ENCODE data around the gene ALDH1A3. TPM values are rescaled to one million over a fixed set of nuclear protein-coding genes. Genes with fewer than 3 reads are reported as not detected.

ALDH1A3 gene
- total RNA-seq, 1 donor from 2014 or later: 7.8 TPM

DNA sequence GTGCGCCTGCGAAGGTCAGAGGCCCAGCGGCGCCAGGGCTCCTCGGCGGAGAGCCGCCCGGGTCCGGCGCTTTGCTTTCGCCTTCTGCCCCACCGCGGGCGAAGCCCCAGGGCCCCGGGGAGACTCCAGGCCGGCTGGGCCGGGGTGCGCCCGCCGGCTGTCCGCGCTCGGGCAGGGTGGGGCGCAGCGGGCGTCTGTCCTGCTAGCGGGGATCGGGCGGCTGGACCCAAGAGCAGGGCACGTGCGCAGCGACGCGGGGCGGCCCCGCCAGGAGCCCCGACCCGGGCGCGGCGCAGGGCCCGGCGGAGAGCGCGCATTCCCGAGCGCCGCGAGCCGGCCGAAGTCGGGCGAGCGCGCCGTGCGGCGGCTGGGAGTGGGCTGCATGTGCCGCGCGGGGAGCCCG is 569 bp upstream of the ALDH1A3 start:
- intact Hi-C loops (cut with DNase I): no loop called here
- DNase-seq (ENCODE audit: low spot score): no peak

GRCh38 chr15:100880139-100880896 is 687 bp downstream of the ALDH1A3 start:
- DNase-seq (ENCODE audit: low spot score): no peak
- intact Hi-C loops (cut with DNase I): no loop called here

DNA sequence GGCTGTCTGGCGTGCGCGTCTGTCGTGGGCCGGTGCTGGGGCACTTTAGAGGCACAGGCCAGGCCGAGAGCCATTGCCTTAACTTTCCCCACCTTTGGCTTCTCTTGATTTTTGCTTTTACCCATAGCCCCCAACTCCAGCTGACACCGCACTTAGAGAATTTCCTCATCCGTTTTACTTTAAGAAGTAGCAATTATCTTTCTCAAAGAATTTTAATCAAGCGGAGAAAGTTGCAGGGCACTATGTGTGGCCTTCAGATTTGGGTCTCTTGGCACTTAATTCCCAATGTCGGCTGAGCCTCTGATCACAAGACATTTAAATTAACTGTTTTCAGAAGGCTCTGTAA is 1.2 kb downstream of the ALDH1A3 start:
- DNase-seq (ENCODE audit: low spot score): no peak
- intact Hi-C loops (cut with DNase I): no loop called here

GRCh38 chr15:100881573-100882336 is 2.1 kb downstream of the ALDH1A3 start:
- DNase-seq (ENCODE audit: low spot score): no peak
- intact Hi-C loops (cut with DNase I): no loop called here

GRCh38 chr15:100885116-100885515 is 5.5 kb downstream of the ALDH1A3 start:
- intact Hi-C loops (cut with DNase I): no loop called here
- DNase-seq (ENCODE audit: low spot score): no peak

DNA sequence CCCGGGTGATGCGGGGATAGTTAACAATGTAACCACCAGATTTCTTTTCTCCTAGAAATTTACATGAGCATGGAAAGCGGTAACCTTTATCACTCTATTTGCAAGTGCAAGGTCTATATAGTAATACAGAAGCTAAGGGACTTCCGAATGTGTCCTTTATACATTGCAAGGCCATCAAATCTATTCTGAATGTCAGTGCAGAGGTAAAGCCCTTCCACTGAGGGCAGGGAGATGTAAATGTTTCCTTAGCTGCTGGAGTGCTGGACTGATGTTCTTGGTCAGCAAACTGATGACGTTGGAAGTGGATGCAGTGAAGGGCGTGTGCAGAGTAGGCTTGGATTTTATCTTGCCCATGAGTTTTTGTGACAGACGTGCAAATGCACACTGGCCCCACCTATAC is 6.2 kb downstream of the ALDH1A3 start:
- no peak for DNase-seq (ENCODE audit: low spot score)
- intact Hi-C loops (cut with DNase I): no loop called here

DNA sequence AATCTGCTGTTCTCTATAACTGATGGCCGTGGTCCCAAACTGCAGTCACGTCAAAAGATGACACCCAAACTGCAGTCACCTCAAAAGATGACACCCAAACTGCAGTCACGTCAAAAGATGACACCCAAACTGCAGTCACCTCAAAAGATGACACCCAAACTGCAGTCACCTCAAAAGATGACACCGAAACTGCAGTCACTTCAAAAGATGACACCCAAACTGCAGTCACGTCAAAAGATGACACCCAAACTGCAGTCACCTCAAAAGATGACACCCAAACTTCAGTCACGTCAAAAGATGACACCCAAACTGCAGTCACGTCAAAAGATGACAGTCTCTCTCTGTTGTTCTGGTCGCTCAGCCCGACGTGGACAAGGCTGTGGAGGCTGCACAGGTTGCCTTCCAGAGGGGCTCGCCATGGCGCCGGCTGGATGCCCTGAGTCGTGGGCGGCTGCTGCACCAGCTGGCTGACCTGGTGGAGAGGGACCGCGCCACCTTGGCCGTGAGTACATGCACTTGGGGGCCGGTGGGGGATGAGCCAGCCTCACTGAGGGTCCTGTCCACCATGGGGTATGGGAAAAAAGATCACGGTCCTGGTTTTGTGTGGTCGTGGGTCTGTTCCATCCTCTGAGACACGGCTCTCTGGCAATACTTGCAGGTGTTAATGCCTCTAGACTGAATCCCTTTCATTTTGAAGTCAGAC is 7.7 kb downstream of the ALDH1A3 start:
- intact Hi-C loops (cut with DNase I): no loop called here
- peak; percentile 54 for DNase-seq (ENCODE audit: low spot score)

DNA sequence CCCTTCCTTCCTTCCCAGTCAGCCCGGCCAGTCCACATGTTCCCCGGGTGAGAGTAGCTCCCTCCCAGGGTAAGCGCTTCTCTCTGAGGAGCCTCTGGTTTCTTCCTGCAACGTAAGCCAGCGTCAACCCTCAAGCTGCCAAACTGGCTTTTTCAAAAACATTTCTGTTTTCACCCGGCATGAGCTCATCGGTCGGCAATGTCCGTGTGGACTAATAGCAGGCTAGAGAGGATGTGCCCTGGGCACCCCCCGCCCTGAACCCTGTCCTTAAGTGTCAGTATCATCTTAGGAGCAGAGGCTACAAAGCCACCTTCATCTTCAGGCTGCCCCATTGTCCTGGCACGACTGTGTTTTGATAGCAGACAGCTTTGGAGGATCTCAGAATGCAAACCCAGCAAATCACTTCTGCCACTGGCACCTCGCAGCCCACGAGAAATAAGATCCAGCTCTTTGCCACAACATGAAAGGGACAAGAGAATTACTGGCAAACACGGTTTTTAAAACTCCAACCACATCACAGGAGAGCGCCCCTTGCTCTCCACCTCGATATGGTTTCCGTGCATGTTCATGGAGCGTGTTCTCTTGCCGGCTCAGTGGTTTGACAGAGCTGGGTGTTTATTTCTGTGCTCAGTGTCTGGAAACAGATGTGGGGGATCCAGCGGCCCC is 9.9 kb downstream of the ALDH1A3 start:
- intact Hi-C loops (cut with DNase I): no loop called here
- peak; percentile 72 for DNase-seq (ENCODE audit: low spot score)

DNA sequence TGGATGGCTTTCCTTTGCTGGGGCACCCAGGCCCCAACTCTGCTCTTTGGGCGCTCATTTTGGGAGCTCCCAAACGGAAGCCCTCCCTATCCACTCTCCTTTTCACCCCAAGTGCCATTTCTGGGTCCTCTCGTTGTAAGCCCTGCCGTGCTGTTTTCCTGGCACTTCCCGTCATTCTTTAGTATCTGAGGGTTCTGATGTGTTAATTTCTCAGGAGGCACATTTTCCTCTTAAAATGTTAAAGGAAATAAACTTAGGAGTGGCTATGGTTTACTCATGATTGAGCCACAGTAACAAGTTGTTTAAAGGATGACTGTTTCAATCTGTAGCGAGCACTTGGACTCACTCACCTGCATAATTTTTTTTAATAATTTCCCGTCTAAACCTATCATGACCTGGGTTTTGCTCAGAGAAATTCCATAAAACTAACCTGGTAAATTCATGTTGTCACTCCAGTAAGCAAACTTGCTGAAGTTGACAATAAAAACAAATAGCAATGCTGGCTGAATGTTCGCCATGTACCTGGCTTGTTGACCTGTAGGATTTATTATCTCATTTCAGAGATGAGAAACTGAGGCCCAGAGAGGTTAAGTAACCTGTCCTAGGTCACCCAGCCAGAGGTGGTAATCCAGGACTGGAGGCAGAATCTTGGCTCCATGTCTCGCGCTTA is 10.6 kb downstream of the ALDH1A3 start:
- DNase-seq (ENCODE audit: low spot score): peak; percentile 14
- intact Hi-C loops (cut with DNase I): no loop called here

DNA sequence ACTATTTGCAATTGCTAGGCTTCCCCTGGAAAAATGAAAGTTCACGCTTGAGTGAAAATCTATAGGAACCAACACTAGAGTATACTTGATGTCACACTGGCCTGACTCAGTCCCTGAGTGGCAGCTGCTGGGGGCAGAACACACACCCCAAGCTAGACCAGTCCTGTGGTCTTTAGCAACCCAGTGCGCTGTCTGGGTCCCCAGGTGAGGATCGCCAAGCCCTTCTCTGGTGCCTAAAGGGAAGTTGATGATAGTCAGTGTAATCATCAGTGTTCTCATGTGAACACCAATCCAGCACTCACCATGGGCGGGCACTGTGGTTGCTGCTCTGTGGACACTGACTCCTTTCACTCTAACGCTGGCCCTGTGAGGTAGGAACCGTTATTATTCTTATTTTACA is 11.2 kb downstream of the ALDH1A3 start:
- intact Hi-C loops (cut with DNase I): no loop called here
- peak; percentile 5 for DNase-seq (ENCODE audit: low spot score)

- DNase-seq (ENCODE audit: low spot score): peak; percentile 72
- intact Hi-C loops (cut with DNase I): no loop called here
Observed at GRCh38 chr15:100891307-100892012, 11.8 kb downstream of the ALDH1A3 start.

- intact Hi-C loops (cut with DNase I): no loop called here
- DNase-seq (ENCODE audit: low spot score): no peak
Observed at GRCh38 chr15:100892013-100892355, 12.4 kb downstream of the ALDH1A3 start.

- intact Hi-C loops (cut with DNase I): no loop called here
- peak; percentile 47 for DNase-seq (ENCODE audit: low spot score)
Observed at GRCh38 chr15:100893261-100893963, 13.8 kb downstream of the ALDH1A3 start.

- no peak for DNase-seq (ENCODE audit: low spot score)
- intact Hi-C loops (cut with DNase I): no loop called here
Observed at GRCh38 chr15:100893964-100894295, 14.3 kb downstream of the ALDH1A3 start.

DNA sequence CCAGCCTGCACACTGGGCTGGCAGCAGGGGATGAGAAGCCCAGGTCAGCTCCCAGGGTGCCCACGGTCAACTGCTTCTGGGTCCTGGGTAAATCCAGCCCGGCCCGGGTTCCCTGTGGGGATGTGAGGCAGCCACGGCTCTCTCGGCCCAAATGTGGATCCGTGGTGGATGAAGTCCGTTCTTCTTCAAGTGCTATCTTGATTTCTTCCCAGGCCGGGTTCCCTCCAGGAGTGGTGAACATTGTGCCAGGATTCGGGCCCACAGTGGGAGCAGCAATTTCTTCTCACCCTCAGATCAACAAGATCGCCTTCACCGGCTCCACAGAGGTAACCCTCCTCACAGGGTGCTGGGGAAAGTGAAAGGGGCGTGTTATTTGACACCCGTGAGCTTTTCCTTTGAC is 16.1 kb downstream of the ALDH1A3 start:
- peak; percentile 46 for DNase-seq (ENCODE audit: low spot score)
- intact Hi-C loops (cut with DNase I): no loop called here

- intact Hi-C loops (cut with DNase I): no loop called here
- DNase-seq (ENCODE audit: low spot score): no peak
Observed at GRCh38 chr15:100897221-100898151, 17.9 kb downstream of the ALDH1A3 start.

DNA sequence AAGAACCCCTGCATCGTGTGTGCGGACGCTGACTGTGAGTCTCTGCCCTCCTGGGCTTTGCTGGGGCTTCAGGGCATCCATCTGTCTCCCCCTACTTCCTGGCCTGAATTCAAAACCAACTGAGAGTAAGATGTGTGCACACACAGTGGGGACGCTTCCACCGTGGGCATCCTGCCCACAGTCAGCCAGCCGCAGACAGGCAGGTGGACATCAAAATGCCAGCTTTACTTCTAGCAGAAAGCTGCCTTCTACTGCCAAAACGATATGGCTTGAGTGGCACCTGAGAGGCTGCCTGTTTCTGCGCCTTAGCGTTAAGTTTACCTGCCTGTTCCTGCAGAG is 18.5 kb downstream of the ALDH1A3 start:
- DNase-seq (ENCODE audit: low spot score): peak; percentile 71
- intact Hi-C loops (cut with DNase I): no loop called here
